Measurements from ENCODE around the gene RNF38. TPM values are rescaled to one million over a fixed set of nuclear protein-coding genes. Genes with fewer than 3 reads are reported as not detected.

Gene RNF38
- total RNA-seq, 1 experiment from 2014 or later = 60.2 TPM

- no peak overlapping the region for H3T11ph ChIP-seq (ENCODE audit: low read length)
- H3K9me3 ChIP-seq (ENCODE audit: control insufficient read depth, low read depth, low read length) = no peaks in the 10 kb centered on the region
- no peaks in the 10 kb centered on the region for H3K27me3 Mint-ChIP-seq (ENCODE audit: low read depth)
- H4K91ac ChIP-seq (ENCODE audit: insufficient read length, low read depth, low read length) = no peak overlapping the region
- H3K36me3 Mint-ChIP-seq (ENCODE audit: insufficient read depth in 1 of 3, low read depth in 3 of 3) = peaks cover 2 to 14% (median 9%) of the 10 kb centered on the region in 3 experiments; a peak in 5 of 7 replicates
- no peak overlapping the region for H3K4me2 ChIP-seq (ENCODE audit: insufficient read depth, insufficient read length, low read length)
- no peak overlapping the region for H3K4ac ChIP-seq (ENCODE audit: low read depth, low read length)
- H3K79me2 ChIP-seq (ENCODE audit: insufficient read depth, low read length) = peaks cover 33% of the 10 kb centered on the region; the same call in 1 of the 2 replicates
- no peaks in the 10 kb centered on the region; a peak in 1 of 5 replicates for H3K9me3 Mint-ChIP-seq
- H3K23me2 ChIP-seq (ENCODE audit: insufficient read length, low read depth, low read length, poor library complexity, severe bottlenecking) = peaks cover 3% of the 10 kb centered on the region
- H4K5ac ChIP-seq (ENCODE audit: insufficient read length, low read depth, low read length) = no peak overlapping the region
- H4K20me1 ChIP-seq (ENCODE audit: control insufficient read depth, insufficient read depth, insufficient read length) = no peaks in the 10 kb centered on the region
- no peak overlapping the region for H2BK12ac ChIP-seq (ENCODE audit: insufficient read length, low read depth, low read length)
- H2BK5ac ChIP-seq (ENCODE audit: insufficient read length, low read length) = no peak overlapping the region
- no peaks in the 10 kb centered on the region for H3K27me3 ChIP-seq (ENCODE audit: insufficient read depth, low read length)
- no peak overlapping the region for H3K27ac ChIP-seq (ENCODE audit: insufficient read length, low read depth, low read length)
- H2BK120ac ChIP-seq (ENCODE audit: low read depth, low read length, poor library complexity, severe bottlenecking) = no peak overlapping the region
- H3K79me1 ChIP-seq (ENCODE audit: insufficient read depth, low read depth, low read length, poor library complexity, severe bottlenecking) = no peaks in the 10 kb centered on the region
- no peak overlapping the region for H3K14ac ChIP-seq (ENCODE audit: insufficient read depth, low read length)
- H4K8ac ChIP-seq (replicated peaks; ENCODE audit: insufficient read length, low read depth, low read length) = no peak overlapping the region
- no peak for TF ChIP-seq CTCF (conservative IDR thresholded peaks at IDR 0.05)
- no peak overlapping the region for H2AFZ ChIP-seq (ENCODE audit: low read length)
- H3K4me1 Mint-ChIP-seq = peaks cover 24 to 30% of the 10 kb centered on the region in 2 experiments
- DNase-seq = no peak
- no peak overlapping the region for H2BK15ac ChIP-seq (ENCODE audit: low read depth, low read length)
- no peak overlapping the region for H2BK20ac ChIP-seq (ENCODE audit: low read depth, low read length, poor library complexity, severe bottlenecking)
- H3K56ac ChIP-seq (ENCODE audit: insufficient read length, low read depth, low read length) = no peak overlapping the region
- H3K4me3 Mint-ChIP-seq = peak overlapping the region; percentile 1 to 62
- no peak overlapping the region for H2AK5ac ChIP-seq (ENCODE audit: insufficient read length, low read length)
- H3K27ac Mint-ChIP-seq = peak overlapping the region in 1 of 3 experiments; percentile 60; a peak in 1 of 7 replicates
- H3K18ac ChIP-seq (ENCODE audit: insufficient read length, low read depth, low read length) = no peak overlapping the region
- no peaks in the 10 kb centered on the region for H3K4me1 ChIP-seq (ENCODE audit: insufficient read depth, low read length)
- no peak overlapping the region for H3K23ac ChIP-seq (ENCODE audit: insufficient read length, low read depth, low read length)
- H3K9ac ChIP-seq (ENCODE audit: extremely low read depth, insufficient read length, low read length) = no peak overlapping the region
Observed at GRCh38 chr9:36398745-36399144, 1.3 kb downstream of the RNF38 start.
